HG03097 (cell line): ENCODE measurements around the gene TMEM204.
"Not testable (repeated sequence)": the region's sequence is repeated elsewhere in the genome, so short reads cannot be mapped to it uniquely, and the experiment has no call there.

ENCODE experiments used
- ATAC-seq: cut with Tn5 transposase; IDR thresholded peaks from one replicate; pipeline ENCODE4 v1.9.1; 2021; ENCODE audit not compliant: unreplicated experiment, low FRiP score

Gene TMEM204

DNA sequence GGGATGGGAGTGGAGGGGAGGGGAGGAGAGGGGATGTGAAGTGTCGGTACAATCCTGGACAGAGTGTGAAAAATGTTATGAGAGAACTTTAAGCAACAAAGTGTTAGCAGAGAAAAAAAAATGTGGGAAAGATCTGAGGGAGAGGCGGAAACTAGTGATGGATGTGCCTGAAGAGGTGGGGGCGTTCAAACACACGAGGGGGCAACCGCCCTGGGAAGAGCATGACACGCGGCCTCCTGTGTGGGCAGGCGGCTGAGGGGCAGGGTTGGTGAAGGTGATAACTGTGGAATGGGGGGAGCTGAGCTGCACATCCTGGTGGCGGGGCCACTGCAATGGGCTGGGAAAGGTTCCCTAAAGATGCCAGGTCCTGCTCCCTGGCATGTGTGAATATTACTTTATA lies 48.3 kb downstream of the TMEM204 start:
- no peak for ATAC-seq

DNA sequence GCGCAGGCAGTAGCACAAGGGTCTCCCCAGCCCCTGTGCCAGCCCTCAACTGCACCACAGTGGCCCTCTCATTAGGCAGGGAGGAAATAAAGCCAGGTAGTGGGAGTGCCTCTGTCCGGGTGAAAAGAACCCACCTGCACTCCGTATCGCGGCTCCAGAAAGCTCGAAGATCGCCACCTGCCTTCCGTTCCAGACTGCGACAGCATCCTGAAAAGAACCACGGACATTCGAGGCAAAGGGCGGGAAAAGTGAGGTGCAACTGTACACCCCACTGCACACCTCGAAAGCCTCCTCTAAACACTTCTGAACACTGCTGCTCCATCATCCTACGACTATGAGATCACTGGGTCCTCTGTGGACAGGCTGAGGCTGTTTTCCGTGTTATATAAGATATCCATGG lies 49.7 kb downstream of the TMEM204 start:
- ATAC-seq, result no peak

- no peak for ATAC-seq
Measured at GRCh38 chr16:1584926-1585484, 51.5 kb downstream of the TMEM204 start.

GRCh38 chr16:1590366-1590765 lies 56.9 kb downstream of the TMEM204 start:
- ATAC-seq, result no peak

DNA sequence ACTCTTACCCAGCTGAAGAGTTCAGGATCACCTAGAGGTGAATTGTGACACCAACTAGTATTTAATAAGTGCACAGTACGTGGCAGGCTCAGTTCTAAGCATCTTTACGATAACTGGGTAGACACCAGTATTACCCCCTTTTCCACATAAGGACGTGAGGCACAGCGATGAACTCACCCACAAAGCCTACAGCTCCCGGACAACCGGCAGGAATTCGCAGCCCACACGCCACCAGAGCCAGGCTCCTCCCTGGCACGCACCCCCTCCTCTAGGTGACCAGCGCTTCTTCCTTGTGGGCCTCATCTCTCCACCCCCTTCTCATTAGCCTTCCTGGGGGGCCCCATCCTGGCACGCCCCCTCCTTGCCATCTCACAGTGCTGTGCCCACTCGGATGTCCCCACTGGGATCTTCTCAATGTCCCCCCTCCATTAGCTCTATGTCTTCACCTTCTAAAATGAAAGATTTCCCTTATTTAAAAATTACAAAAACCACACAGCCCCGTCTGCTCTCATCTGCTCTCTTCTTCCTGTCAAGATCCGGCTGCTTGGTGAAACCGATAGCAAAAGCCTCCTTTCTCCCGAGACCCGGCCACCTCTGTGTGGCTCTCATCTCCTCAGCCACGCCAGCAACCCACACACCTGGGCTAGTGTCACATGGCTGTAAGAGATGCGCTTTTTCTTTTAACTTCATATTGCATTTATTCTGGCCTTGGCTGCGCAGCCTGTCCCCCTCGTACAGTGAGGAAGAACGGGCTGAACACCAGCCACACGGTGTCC lies 57.7 kb downstream of the TMEM204 start:
- no peak for ATAC-seq

- ATAC-seq, result no peak
Measured at GRCh38 chr16:1592446-1592845, 59.0 kb downstream of the TMEM204 start.

GRCh38 chr16:1595511-1595910 lies 62.0 kb downstream of the TMEM204 start:
- ATAC-seq, result not testable (repeated sequence)

DNA sequence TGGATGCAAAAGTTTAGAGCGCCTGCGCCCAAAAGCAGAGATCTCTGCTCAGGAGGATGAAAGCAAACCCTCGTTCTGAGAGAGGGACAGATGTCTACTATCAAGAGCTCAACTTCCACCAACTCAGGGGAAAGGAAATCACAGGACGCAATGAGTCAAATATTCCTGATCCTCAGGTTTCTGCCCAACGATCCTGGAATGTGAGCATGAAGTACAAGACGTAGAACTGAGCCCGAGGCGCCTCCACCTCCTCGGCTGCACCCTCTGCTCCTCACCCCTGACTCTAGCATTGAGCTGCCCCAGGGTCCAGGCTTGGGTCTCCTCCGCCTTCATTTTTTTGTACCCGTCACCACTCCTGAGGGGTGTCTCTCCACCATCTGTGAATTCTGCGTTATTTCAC lies 63.0 kb downstream of the TMEM204 start:
- no peak for ATAC-seq

GRCh38 chr16:1597154-1597553 lies 63.7 kb downstream of the TMEM204 start:
- no peak for ATAC-seq

GRCh38 chr16:1601031-1601430 lies 67.6 kb downstream of the TMEM204 start:
- no peak for ATAC-seq

GRCh38 chr16:1601489-1601888 lies 68.0 kb downstream of the TMEM204 start:
- no peak for ATAC-seq

DNA sequence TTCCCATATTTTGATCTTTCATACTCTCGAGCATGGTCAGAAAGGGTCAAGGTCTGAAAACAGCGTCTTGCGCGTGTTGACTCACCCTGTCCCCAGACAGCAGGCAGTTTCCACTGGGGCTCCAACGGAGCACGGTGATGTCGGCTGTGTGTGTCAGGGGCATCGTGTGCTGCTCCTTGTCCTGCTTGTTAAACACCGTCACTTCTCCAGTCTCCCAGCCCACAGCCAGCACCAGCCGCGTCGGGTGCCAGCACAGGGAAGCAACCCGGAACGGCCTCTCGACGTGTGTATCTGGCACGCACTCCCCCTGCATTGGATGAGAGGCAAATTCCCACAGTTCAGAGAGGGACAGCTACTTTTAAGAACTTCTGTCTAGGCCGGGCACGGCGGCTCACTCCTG lies 68.8 kb downstream of the TMEM204 start:
- ATAC-seq, result no peak
